Measurements from ENCODE around the gene YKT6.

The YKT6 gene

DNA sequence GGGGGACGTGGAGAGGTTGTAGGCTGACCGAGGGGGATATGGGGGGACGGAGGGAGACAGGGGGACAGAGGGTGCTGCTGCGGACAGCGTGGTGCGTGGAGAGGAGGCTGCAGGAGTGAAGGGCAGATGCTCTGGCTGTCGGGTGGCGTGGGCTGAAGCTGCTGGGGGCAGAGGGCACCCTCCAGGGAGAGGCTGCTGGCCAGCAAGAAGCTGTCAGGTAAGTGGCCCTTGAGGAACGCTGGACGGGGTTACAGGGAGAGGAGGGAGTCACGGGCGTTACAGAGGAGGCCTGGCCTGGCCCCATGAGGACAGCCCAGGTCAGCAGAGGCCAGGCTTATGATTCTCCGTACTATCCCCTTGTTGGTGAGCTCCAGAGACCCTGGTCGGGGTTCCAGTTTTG lies 27.1 kb downstream of the YKT6 start:
- H3K4me3 ChIP-seq (ENCODE audit: low read length) = no peak overlapping the region
- no peak for DNase-seq (ENCODE audit: low read depth)
- TF ChIP-seq, protein P1, sequence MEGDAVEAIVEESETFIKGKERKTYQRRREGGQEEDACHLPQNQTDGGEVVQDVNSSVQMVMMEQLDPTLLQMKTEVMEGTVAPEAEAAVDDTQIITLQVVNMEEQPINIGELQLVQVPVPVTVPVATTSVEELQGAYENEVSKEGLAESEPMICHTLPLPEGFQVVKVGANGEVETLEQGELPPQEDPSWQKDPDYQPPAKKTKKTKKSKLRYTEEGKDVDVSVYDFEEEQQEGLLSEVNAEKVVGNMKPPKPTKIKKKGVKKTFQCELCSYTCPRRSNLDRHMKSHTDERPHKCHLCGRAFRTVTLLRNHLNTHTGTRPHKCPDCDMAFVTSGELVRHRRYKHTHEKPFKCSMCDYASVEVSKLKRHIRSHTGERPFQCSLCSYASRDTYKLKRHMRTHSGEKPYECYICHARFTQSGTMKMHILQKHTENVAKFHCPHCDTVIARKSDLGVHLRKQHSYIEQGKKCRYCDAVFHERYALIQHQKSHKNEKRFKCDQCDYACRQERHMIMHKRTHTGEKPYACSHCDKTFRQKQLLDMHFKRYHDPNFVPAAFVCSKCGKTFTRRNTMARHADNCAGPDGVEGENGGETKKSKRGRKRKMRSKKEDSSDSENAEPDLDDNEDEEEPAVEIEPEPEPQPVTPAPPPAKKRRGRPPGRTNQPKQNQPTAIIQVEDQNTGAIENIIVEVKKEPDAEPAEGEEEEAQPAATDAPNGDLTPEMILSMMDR (IDR thresholded peaks at IDR 0.05; ENCODE audit: insufficient read depth, low read depth, low read length, missing control alignments) = no peak

- TF ChIP-seq, protein P1 (IDR thresholded peaks at IDR 0.05; ENCODE audit: insufficient read depth, low read depth, low read length, missing control alignments) = no peak
Observed at GRCh38 chr7:44228571-44229350, 28.0 kb downstream of the YKT6 start.

DNA sequence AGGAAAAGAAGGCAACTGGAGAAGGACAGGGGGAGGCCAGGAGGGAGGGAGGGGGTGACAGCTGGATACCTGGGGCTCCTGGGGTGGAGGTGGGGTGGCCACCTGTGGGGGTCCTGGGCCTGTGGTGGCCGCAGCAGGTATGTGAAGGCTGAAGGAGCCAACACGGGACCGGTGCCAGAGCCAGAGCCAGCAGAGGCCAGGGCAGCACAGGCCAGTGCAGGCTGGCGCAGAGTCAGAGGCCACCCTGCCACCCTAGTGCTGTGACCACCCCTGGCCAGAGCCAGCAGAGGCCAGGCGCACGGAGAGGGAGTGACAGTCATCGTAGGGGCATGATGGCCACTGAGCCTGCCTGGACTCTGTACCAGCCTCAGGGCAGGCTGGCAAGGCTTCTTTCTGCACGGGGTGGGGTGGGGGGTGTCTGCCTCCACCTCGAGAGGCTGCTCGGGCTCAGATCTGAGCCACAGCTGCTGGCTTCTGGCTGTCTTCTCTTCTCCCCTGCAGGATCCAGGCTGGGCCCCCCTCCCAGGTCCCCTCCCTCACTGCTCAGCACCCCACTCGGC lies 28.8 kb downstream of the YKT6 start:
- no peak for DNase-seq (ENCODE audit: low read depth)
- TF ChIP-seq, protein P1 (IDR thresholded peaks at IDR 0.05; ENCODE audit: insufficient read depth, low read depth, low read length, missing control alignments) = no peak

More at GRCh38 chr7:44228571-44229350, 28.0 kb downstream of the YKT6 start:
- H3K4me3 ChIP-seq (ENCODE audit: low read length) = no peak overlapping the region
- no peak for DNase-seq (ENCODE audit: low read depth)

GRCh38 chr7:44230286-44230685 lies 29.5 kb downstream of the YKT6 start:
- DNase-seq (ENCODE audit: low read depth) = no peak
- no peak overlapping the region for H3K4me3 ChIP-seq (ENCODE audit: low read length)
- TF ChIP-seq, protein P1 (IDR thresholded peaks at IDR 0.05; ENCODE audit: insufficient read depth, low read depth, low read length, missing control alignments) = no peak

More for the DNA sequence above, 28.8 kb downstream of the YKT6 start:
- no peak overlapping the region for H3K4me3 ChIP-seq (ENCODE audit: low read length)

DNA sequence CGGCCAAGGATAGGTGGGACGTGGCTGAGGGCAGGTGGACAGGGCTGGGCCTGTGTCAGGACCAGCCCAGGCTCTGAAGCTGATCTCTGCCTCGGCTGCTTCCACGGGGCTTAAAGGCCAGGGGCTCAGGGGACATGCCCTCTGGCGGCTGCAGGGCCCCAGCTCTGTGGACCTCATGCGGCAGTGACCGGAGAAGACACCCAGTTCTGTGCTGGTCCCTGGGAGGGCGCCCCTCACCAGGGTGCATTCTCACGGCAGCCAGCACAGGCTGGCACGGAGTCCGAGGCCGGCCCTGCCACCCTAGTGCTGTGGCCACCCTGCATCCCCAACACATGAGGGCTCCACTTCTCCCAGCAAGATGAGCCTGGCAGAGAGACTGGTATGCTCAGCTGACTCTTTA lies 30.3 kb downstream of the YKT6 start:
- no peak overlapping the region for H3K4me3 ChIP-seq (ENCODE audit: low read length)
- no peak for DNase-seq (ENCODE audit: low read depth)
- TF ChIP-seq, protein P1 (IDR thresholded peaks at IDR 0.05; ENCODE audit: insufficient read depth, low read depth, low read length, missing control alignments) = no peak

DNA sequence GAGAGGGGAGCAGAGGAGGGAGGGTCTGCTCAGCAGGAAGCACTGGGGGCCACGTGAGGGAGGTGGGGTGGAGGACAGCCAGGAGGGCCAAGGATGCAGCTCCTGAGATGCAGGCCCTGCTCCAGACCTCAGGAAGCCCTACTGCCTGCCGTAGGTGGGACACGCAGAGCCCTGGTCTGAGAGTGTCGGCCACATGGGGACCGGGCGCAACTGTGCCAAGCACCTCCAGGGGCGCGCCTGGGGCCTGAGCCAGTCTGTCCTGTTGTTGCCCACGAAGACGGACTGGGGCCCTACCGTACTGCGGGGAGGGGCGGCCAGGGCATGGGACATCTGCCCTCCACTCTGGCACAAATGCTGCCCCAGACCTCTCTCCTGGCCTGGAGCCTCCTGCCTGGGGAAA lies 31.6 kb downstream of the YKT6 start:
- H3K4me3 ChIP-seq (ENCODE audit: low read length) = no peak overlapping the region
- no peak for DNase-seq (ENCODE audit: low read depth)
- TF ChIP-seq, protein P1 (IDR thresholded peaks at IDR 0.05; ENCODE audit: insufficient read depth, low read depth, low read length, missing control alignments) = no peak
